ENCODE data around the gene EXOC4.
A peak's percentile ranks its signal among the peaks of the same experiment; 100 is the strongest.

Gene EXOC4

DNA sequence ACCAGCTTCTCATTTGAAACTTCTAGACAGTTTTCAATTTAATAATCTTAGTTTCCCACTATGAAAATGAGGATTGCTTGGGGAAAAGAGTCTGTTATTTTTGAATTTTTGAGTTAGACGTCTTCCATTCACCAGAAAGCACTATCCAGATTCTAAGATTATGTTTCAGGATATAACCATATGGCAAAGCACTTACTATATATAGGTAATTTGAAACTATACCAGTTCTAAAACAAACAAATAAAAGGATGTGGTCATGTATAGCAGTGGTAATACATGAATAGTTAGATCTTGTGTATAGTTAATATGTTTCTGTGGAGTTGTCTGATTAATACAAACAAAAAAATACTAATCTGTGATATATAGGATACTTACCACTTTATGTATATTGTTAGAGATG, 320.0 kb downstream of the EXOC4 start:
- Histone ChIP-seq H3K4me3 (ENCODE audit: low read depth, low read length) (no peak overlapping the region), H3K4me1 (ENCODE audit: control insufficient read depth, insufficient read depth, low read length) (peaks cover 9% of the 10 kb centered on the region), H3K27ac (ENCODE audit: extremely low read depth, low read depth, low read length) (no peak overlapping the region), H3K9me3 (ENCODE audit: control insufficient read depth, insufficient read depth, low read depth, low read length) (no peaks in the 10 kb centered on the region), H3K36me3 (ENCODE audit: control insufficient read depth in 2 of 2, insufficient read depth in 1 of 2, low read length in 2 of 2) (no peaks in the 10 kb centered on the region)
- no peak for TF ChIP-seq FEZF1 (tag by site-specific recombination; IDR thresholded peaks at IDR 0.05)
- no peak for TF ChIP-seq ZXDB (tag by site-specific recombination; IDR thresholded peaks at IDR 0.05)
- TF ChIP-seq, protein P1, sequence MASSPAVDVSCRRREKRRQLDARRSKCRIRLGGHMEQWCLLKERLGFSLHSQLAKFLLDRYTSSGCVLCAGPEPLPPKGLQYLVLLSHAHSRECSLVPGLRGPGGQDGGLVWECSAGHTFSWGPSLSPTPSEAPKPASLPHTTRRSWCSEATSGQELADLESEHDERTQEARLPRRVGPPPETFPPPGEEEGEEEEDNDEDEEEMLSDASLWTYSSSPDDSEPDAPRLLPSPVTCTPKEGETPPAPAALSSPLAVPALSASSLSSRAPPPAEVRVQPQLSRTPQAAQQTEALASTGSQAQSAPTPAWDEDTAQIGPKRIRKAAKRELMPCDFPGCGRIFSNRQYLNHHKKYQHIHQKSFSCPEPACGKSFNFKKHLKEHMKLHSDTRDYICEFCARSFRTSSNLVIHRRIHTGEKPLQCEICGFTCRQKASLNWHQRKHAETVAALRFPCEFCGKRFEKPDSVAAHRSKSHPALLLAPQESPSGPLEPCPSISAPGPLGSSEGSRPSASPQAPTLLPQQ (tag by site-specific recombination; IDR thresholded peaks at IDR 0.05): no peak
- no peak for TF ChIP-seq ZFP69B (tag by site-specific recombination; IDR thresholded peaks at IDR 0.05)
- TF ChIP-seq, protein P2, sequence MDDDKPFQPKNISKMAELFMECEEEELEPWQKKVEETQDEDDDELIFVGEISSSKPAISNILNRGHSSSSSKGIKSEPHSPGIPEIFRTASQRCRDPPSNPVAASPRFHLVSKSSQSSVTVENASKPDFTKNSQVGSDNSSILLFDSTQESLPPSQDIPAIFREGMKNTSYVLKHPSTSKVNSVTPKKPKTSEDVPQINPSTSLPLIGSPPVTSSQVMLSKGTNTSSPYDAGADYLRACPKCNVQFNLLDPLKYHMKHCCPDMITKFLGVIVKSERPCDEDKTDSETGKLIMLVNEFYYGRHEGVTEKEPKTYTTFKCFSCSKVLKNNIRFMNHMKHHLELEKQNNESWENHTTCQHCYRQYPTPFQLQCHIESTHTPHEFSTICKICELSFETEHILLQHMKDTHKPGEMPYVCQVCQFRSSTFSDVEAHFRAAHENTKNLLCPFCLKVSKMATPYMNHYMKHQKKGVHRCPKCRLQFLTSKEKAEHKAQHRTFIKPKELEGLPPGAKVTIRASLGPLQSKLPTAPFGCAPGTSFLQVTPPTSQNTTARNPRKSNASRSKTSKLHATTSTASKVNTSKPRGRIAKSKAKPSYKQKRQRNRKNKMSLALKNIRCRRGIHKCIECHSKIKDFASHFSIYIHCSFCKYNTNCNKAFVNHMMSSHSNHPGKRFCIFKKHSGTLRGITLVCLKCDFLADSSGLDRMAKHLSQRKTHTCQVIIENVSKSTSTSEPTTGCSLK (tag by site-specific recombination; IDR thresholded peaks at IDR 0.05): no peak
- TF ChIP-seq ZNF585B (tag by site-specific recombination; IDR thresholded peaks at IDR 0.05): no peak
- TF ChIP-seq HOXD13 (CRISPR knock-in tag; IDR thresholded peaks at IDR 0.05; ENCODE audit: borderline replicate concordance): no peak
- POLR2A ChIA-PET: no interaction called here
- CTCF ChIA-PET: interaction anchor here (0.5 to 0.8 kb wide), 3 partner anchors 9 to 848 kb away, joined by 3 read pairs; no protein-coding TSS in a partner anchor

DNA sequence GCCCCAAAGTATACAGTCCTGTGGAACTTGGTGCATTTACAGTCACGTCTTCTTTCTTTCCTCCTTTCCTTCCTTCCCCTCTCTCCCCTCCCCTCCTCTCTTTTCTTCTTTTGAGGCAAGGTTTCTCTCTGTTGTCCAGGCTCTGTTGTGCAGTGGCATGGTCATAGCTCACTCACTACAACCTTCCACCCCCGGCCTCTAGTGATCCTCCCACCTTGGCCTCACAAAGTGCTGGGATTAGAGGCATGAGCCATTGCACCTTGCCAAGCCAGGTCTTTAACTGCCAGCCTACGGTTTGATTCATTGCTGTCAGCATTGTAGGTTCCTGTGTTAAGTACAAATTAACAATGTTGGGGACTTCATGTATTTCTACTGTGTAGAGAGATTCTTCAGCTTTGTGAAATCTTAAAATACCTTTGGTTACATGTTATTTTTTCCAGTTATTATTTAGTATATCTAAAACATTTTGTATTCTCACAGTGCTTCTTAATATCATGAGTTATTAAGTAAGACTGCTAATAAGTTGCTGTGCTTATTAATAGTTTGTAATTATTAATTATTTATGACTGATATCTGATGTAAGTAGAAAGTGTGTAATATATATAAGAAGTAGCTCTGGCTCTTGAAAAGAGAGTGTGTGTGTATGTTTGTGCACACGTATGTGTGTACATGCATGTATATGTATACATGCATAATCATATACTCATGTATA, 320.8 kb downstream of the EXOC4 start:
- ChIA-PET CTCF (interaction anchor here (0.8 kb wide), 1 partner anchor 847 kb away, joined by 3 read pairs; no protein-coding TSS in a partner anchor), POLR2A (no interaction called here)
- no peak overlapping the region for H3K27ac ChIP-seq (ENCODE audit: extremely low read depth, low read depth, low read length)
- TF ChIP-seq ZFHX2 (tag by site-specific recombination; conservative IDR thresholded peaks at IDR 0.05) (peak; percentile 87), REPIN1 (tag by site-specific recombination; IDR thresholded peaks at IDR 0.05; ENCODE audit: low read depth) (no peak), SP3 (tag by site-specific recombination; IDR thresholded peaks at IDR 0.05) (no peak), ZNF777 (tag by site-specific recombination; IDR thresholded peaks at IDR 0.05; ENCODE audit: borderline replicate concordance) (no peak), ZBTB8A (tag by site-specific recombination; IDR thresholded peaks at IDR 0.05) (no peak), ZNF202 (tag by site-specific recombination; IDR thresholded peaks at IDR 0.05; ENCODE audit: borderline replicate concordance) (no peak), EGR2 (tag by site-specific recombination; IDR thresholded peaks at IDR 0.05; ENCODE audit: low read depth) (peak; percentile 87), ZNF621 (tag by site-specific recombination; IDR thresholded peaks at IDR 0.05) (no peak), HOXD13 (CRISPR knock-in tag; IDR thresholded peaks at IDR 0.05; ENCODE audit: borderline replicate concordance) (no peak)
- TF ChIP-seq, protein P3, sequence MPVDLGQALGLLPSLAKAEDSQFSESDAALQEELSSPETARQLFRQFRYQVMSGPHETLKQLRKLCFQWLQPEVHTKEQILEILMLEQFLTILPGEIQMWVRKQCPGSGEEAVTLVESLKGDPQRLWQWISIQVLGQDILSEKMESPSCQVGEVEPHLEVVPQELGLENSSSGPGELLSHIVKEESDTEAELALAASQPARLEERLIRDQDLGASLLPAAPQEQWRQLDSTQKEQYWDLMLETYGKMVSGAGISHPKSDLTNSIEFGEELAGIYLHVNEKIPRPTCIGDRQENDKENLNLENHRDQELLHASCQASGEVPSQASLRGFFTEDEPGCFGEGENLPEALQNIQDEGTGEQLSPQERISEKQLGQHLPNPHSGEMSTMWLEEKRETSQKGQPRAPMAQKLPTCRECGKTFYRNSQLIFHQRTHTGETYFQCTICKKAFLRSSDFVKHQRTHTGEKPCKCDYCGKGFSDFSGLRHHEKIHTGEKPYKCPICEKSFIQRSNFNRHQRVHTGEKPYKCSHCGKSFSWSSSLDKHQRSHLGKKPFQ (tag by site-specific recombination; IDR thresholded peaks at IDR 0.05): no peak
- TF ChIP-seq, protein P4, sequence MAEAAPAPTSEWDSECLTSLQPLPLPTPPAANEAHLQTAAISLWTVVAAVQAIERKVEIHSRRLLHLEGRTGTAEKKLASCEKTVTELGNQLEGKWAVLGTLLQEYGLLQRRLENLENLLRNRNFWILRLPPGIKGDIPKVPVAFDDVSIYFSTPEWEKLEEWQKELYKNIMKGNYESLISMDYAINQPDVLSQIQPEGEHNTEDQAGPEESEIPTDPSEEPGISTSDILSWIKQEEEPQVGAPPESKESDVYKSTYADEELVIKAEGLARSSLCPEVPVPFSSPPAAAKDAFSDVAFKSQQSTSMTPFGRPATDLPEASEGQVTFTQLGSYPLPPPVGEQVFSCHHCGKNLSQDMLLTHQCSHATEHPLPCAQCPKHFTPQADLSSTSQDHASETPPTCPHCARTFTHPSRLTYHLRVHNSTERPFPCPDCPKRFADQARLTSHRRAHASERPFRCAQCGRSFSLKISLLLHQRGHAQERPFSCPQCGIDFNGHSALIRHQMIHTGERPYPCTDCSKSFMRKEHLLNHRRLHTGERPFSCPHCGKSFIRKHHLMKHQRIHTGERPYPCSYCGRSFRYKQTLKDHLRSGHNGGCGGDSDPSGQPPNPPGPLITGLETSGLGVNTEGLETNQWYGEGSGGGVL (tag by site-specific recombination; IDR thresholded peaks at IDR 0.05): no peak
- TF ChIP-seq, protein P5, sequence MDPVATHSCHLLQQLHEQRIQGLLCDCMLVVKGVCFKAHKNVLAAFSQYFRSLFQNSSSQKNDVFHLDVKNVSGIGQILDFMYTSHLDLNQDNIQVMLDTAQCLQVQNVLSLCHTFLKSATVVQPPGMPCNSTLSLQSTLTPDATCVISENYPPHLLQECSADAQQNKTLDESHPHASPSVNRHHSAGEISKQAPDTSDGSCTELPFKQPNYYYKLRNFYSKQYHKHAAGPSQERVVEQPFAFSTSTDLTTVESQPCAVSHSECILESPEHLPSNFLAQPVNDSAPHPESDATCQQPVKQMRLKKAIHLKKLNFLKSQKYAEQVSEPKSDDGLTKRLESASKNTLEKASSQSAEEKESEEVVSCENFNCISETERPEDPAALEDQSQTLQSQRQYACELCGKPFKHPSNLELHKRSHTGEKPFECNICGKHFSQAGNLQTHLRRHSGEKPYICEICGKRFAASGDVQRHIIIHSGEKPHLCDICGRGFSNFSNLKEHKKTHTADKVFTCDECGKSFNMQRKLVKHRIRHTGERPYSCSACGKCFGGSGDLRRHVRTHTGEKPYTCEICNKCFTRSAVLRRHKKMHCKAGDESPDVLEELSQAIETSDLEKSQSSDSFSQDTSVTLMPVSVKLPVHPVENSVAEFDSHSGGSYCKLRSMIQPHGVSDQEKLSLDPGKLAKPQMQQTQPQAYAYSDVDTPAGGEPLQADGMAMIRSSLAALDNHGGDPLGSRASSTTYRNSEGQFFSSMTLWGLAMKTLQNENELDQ (tag by site-specific recombination; IDR thresholded peaks at IDR 0.05; ENCODE audit: low read depth): no peak
- H3K4me3 ChIP-seq (ENCODE audit: low read depth, low read length): no peak overlapping the region
- no peaks in the 10 kb centered on the region for H3K9me3 ChIP-seq (ENCODE audit: control insufficient read depth, insufficient read depth, low read depth, low read length)
- H3K4me1 ChIP-seq (ENCODE audit: control insufficient read depth, insufficient read depth, low read length): peaks cover 9% of the 10 kb centered on the region
- no peaks in the 10 kb centered on the region for H3K36me3 ChIP-seq (ENCODE audit: control insufficient read depth in 2 of 2, insufficient read depth in 1 of 2, low read length in 2 of 2)
